Activated CD4-positive, CD25-positive, alpha-beta regulatory T cell treated with anti-CD3 and anti-CD28 coated beads, Interleukin-2, amount 50 U/mL, for 24 hours (primary cell): ENCODE results near the gene TNFRSF11A.

Source experiments
- ATAC-seq, 2 donors: fragments of 150-1000 bp; cut with Tn5 transposase; one replicate each; pipeline ENCODE4 v1.10.0; 2021; ENCODE audit warnings: mild to moderate bottlenecking in 1 of 2, moderate library complexity in 1 of 2

TNFRSF11A gene

GRCh38 chr18:62345909-62346308 is 20.8 kb downstream of the TNFRSF11A start:
- ATAC-seq: no peak

DNA sequence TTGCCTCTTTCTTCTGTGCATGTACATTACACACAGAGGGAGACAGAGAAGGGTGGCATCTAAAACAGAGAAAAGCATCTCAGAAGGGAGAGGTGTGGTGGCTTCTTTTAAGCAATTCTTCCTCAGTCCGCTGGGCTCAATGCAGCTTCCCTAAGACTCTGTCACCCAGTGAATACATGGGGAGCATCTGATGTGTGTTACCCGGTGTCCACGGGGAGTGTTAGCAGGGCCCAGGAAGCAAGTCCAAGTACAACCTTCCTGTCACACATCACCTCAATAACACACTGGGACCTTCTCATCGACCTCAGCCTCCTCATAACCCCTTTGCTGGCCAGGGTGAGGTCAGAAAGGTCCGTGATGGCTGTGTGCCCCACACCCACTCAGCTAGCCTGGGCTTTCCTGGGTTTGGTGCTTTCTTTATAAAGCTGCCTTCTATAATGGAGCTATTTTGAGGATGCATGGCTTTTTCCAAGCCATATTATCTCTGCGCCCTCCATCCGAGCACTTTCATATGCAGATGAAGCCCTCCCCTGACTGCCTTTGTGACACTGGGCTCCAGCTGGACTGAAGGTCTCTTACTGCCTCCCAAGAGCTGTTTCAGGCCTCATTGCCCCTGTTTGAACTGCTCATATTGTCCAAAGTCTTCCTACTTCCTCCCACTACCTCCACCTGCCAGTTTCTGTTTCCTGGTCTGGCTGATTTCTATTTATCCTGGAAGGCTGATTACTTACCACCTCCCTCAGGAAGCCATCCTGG is 21.4 kb downstream of the TNFRSF11A start:
- ATAC-seq: no peak

- no peak for ATAC-seq
Observed at GRCh38 chr18:62347089-62347506, 22.0 kb downstream of the TNFRSF11A start.

DNA sequence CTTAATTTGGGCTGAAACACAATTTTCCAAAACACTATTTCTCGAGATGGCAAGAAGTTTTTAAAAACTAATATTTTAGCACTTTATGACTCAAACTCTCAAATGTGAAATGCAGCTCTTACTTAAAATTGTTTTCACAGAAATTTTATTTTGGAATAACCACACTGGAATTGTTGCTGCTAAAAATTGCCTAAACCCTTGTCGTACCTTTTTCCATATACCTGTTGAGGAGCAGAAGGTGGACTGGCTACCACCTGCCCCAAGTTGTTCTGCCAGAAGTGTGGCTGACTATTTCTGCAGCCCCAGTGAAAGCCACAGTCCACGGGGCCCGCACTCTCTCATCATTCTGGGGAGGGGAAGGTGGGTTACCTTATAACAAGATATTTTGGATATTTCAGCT is 23.4 kb downstream of the TNFRSF11A start:
- no peak for ATAC-seq

DNA sequence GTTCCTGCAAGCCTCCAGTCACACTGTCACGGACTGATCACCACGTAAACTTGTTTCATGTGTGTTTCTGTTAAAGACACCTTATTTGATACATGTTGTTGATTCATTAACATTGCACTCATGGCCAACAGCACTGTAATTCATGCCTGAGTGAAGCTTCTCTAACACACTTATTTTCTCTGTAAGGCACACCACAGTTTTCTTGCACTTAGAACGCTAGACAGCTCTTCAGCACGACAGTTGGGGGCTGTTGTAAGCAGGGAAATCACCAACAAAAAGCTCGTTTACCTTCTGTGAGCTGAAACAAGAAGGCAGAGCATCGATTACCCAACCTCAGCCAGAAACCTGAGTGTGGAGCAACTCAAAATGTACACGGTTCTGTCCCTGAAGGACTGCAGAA is 28.1 kb downstream of the TNFRSF11A start:
- ATAC-seq: no peak

DNA sequence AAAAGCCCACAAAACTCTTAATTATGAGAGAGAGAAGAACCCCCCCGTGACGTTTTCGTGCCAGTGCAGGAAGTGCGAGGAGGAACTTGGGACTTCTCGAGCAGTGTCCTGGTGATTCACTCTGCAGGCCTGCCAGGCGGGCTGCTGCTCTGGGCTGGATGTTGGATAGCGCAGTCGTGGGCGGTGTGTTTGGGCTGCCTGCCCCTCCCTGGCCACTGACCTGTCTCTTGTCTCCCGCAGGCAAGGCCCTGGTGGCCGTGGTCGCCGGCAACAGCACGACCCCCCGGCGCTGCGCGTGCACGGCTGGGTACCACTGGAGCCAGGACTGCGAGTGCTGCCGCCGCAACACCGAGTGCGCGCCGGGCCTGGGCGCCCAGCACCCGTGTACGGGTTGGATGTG is 29.0 kb downstream of the TNFRSF11A start:
- no peak for ATAC-seq

GRCh38 chr18:62357079-62357719 is 32.1 kb downstream of the TNFRSF11A start:
- no peak for ATAC-seq

- no peak for ATAC-seq
Observed at GRCh38 chr18:62360805-62361204, 35.7 kb downstream of the TNFRSF11A start.

- ATAC-seq: no peak
Observed at GRCh38 chr18:62361288-62361687, 36.2 kb downstream of the TNFRSF11A start.

GRCh38 chr18:62364558-62364957 is 39.4 kb downstream of the TNFRSF11A start:
- no peak for ATAC-seq

GRCh38 chr18:62365420-62365819 is 40.3 kb downstream of the TNFRSF11A start:
- peak; percentile 47 to 62 for ATAC-seq

- ATAC-seq: no peak
Observed at GRCh38 chr18:62366992-62367391, 41.9 kb downstream of the TNFRSF11A start.

- ATAC-seq: peak; percentile 58 to 75
Observed at GRCh38 chr18:62368100-62368499, 43.0 kb downstream of the TNFRSF11A start.

GRCh38 chr18:62369129-62369644 is 44.1 kb downstream of the TNFRSF11A start:
- no peak for ATAC-seq

DNA sequence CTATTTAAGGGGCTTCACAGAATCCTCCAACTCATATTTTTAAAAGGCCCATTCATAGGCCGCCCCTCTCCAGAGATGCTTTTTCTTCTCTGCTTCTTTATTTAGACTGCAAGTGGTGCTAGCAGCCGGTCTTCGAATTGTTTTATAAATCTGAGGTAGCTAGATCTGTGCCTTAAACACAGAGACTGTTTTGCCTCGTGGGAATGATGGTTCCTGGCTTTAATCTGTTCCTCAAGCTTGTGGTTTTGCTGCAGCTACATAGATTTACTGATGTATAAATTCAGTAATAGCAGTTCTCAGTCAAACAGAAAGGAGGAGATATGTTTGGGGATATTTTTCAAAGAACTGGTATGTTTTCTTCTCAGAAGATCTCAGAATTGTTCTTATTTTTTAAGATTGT is 45.3 kb downstream of the TNFRSF11A start:
- no peak for ATAC-seq

DNA sequence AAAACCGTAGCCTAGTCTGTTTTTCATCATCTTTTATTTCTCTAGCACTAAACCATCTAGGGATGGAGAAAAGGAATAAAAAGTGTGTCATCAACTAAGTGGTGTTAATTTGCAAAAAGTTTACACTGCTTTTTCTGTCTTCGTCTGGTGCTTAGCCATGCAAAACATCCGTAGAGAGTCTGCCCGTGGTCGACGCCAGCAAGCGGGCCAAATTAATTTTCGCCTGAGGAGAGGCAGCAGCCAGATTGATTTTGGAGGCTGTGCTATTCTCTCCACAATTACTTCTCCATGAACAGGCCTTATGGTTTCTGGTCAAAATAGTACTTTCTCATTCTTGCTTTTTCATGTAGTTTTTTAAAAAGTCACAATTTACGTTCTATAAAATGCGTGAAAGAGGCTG is 46.3 kb downstream of the TNFRSF11A start:
- no peak for ATAC-seq

DNA sequence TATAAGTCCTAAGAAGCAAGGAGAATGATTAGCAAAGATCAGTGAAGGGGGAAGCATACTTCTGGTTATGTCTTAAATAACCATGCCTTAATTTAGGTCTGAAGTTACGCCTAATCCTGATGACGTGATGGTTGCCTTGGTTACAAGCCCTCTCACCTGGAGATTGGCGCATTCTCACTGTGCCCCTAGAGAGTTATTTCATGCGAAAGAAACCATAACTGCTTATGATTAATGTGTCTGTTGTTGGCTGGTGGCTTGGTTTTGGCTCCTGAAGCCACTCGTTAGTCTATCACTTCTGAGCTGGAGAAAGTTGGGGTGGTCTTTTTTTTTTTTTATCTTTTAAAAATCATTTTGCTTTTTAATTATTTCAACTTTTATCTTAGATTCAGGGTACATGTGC is 47.0 kb downstream of the TNFRSF11A start:
- no peak for ATAC-seq

DNA sequence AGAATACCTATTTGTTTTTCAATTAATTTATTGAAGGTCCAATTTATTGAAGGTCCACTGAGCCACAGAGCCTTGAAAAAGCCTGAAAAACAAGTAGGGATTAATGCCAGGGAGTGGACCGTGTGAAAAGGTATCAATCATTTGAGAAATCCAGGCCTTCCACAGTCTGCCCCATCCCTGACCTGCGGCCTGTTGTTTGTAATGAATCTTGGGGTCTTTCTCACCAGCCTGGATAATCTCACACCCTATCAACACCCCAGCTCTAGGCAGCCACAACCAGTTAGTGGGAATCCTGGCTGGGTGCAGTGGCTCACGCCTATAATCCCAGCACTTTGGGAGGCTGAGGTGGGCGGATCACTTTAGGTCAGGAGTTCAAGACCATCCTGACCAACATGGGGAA is 47.8 kb downstream of the TNFRSF11A start:
- ATAC-seq: no peak

DNA sequence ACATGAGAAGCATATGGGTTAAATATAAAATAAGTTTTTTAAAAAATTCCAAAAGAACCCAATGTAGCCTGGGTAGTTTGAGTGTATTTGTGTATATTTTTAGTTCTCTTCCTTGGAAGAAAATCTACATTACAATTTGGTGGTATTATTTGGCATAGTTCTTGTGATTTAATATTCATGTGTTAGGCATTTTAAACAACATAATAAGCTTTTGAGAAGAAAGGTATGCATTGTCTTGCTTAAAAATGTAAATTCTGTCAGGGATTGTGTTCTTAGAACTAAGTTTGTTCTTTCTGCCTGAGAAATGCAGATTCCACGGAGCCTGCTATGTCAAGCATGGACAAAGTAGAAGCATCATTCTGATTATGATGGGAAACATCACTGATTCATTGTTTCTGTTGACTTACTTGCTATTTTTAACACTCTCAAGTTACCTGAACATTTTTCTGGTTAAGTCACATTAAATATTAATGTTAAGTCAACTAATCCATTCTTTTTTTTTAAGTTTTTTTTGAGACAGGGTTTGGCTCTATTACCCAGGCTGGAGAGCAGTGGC is 49.4 kb downstream of the TNFRSF11A start:
- ATAC-seq: no peak

- no peak for ATAC-seq
Observed at GRCh38 chr18:62377131-62377807, 52.2 kb downstream of the TNFRSF11A start.

- no peak for ATAC-seq
Observed at GRCh38 chr18:62379051-62379450, 53.9 kb downstream of the TNFRSF11A start.

- ATAC-seq: no peak
Observed at GRCh38 chr18:62381373-62381772, 56.3 kb downstream of the TNFRSF11A start.

DNA sequence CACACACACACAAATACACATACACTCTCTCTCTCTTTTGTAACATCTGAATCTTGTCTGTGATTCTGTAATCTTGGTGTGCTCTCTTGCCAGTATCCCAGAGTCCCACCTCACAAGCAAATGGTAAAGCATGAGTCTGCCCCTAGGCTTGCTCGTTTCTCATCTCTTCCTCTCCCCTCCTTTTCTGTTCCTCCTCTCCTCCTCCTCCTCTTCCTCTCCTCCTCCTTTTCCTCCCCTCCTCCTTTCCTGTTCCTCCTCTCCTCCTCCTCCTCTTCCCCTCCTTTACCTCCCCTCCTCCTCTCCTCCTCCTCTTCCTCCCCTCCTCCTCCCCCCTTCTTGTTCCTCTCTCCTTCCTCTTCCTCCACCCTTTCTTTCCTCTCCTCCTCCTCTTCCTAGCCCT is 59.0 kb downstream of the TNFRSF11A start:
- no peak for ATAC-seq
